ENCODE results near the gene MX2. TPM values are rescaled to one million over a fixed set of nuclear protein-coding genes. Genes with fewer than 3 reads are reported as not detected.

Gene MX2
- total and polyA plus RNA-seq, 2 of the 8 experiments (the other 6 are each of a cell fraction or from before 2014, with no cell fraction given): 3.1 to 8.9 TPM

DNA sequence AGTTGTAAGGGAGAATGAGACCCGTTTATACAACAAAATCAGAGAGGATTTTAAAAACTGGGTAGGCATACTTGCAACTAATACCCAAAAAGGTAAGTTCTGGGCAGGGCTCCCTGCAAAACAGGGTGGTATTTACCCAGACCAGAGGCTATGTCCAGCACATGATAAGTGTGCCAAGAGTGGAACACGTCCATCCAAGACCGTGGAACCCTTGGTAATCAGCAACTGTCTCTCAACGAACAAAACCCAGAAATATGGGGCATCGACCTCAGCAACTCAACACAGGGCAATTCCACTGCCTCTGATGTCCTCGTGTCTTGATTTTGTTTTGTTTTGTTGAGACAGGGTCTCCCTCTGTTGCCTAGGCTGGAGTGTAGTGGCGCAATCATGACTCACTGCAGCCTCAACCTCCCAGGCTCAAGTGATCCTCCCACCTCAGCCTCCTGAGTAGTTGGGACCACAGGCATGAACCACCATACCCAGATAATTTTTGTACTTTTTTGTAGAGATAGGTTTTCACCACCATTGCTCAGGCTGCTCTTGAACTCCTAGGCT lies 37.5 kb downstream of the MX2 start (continued):
- TF ChIP-seq, protein P1, sequence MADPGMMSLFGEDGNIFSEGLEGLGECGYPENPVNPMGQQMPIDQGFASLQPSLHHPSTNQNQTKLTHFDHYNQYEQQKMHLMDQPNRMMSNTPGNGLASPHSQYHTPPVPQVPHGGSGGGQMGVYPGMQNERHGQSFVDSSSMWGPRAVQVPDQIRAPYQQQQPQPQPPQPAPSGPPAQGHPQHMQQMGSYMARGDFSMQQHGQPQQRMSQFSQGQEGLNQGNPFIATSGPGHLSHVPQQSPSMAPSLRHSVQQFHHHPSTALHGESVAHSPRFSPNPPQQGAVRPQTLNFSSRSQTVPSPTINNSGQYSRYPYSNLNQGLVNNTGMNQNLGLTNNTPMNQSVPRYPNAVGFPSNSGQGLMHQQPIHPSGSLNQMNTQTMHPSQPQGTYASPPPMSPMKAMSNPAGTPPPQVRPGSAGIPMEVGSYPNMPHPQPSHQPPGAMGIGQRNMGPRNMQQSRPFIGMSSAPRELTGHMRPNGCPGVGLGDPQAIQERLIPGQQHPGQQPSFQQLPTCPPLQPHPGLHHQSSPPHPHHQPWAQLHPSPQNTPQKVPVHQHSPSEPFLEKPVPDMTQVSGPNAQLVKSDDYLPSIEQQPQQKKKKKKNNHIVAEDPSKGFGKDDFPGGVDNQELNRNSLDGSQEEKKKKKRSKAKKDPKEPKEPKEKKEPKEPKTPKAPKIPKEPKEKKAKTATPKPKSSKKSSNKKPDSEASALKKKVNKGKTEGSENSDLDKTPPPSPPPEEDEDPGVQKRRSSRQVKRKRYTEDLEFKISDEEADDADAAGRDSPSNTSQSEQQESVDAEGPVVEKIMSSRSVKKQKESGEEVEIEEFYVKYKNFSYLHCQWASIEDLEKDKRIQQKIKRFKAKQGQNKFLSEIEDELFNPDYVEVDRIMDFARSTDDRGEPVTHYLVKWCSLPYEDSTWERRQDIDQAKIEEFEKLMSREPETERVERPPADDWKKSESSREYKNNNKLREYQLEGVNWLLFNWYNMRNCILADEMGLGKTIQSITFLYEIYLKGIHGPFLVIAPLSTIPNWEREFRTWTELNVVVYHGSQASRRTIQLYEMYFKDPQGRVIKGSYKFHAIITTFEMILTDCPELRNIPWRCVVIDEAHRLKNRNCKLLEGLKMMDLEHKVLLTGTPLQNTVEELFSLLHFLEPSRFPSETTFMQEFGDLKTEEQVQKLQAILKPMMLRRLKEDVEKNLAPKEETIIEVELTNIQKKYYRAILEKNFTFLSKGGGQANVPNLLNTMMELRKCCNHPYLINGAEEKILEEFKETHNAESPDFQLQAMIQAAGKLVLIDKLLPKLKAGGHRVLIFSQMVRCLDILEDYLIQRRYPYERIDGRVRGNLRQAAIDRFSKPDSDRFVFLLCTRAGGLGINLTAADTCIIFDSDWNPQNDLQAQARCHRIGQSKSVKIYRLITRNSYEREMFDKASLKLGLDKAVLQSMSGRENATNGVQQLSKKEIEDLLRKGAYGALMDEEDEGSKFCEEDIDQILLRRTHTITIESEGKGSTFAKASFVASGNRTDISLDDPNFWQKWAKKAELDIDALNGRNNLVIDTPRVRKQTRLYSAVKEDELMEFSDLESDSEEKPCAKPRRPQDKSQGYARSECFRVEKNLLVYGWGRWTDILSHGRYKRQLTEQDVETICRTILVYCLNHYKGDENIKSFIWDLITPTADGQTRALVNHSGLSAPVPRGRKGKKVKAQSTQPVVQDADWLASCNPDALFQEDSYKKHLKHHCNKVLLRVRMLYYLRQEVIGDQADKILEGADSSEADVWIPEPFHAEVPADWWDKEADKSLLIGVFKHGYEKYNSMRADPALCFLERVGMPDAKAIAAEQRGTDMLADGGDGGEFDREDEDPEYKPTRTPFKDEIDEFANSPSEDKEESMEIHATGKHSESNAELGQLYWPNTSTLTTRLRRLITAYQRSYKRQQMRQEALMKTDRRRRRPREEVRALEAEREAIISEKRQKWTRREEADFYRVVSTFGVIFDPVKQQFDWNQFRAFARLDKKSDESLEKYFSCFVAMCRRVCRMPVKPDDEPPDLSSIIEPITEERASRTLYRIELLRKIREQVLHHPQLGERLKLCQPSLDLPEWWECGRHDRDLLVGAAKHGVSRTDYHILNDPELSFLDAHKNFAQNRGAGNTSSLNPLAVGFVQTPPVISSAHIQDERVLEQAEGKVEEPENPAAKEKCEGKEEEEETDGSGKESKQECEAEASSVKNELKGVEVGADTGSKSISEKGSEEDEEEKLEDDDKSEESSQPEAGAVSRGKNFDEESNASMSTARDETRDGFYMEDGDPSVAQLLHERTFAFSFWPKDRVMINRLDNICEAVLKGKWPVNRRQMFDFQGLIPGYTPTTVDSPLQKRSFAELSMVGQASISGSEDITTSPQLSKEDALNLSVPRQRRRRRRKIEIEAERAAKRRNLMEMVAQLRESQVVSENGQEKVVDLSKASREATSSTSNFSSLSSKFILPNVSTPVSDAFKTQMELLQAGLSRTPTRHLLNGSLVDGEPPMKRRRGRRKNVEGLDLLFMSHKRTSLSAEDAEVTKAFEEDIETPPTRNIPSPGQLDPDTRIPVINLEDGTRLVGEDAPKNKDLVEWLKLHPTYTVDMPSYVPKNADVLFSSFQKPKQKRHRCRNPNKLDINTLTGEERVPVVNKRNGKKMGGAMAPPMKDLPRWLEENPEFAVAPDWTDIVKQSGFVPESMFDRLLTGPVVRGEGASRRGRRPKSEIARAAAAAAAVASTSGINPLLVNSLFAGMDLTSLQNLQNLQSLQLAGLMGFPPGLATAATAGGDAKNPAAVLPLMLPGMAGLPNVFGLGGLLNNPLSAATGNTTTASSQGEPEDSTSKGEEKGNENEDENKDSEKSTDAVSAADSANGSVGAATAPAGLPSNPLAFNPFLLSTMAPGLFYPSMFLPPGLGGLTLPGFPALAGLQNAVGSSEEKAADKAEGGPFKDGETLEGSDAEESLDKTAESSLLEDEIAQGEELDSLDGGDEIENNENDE (IDR thresholded peaks at IDR 0.05; ENCODE audit: insufficient replicate concordance, low read length): no peak
- TF ChIP-seq RFX5 (IDR thresholded peaks at IDR 0.05; ENCODE audit: borderline replicate concordance, low read depth, low read length) (no peak), CTBP2 (IDR thresholded peaks at IDR 0.05; ENCODE audit: borderline replicate concordance, insufficient read depth, insufficient read length, low read length) (no peak)
